HCT116 (cell line): ENCODE measurements around the gene CTTNBP2NL. TPM values are rescaled to one million over a fixed set of nuclear protein-coding genes. Genes with fewer than 3 reads are reported as not detected.

ENCODE experiments used
- ATAC-seq: fragments of 200-7000 bp; cut with Tn5 transposase; 2 replicates; pipeline ENCODE4 v1.9.1; 2020; ENCODE audit warnings: mild to moderate bottlenecking, moderate library complexity
- BruUV-seq: library from RNA; stranded (reverse); fragments of 400-500 nt; replicated peaks from 2 replicates; lab custom pipeline; 2021; lab: Mats Ljungman, UMichigan
- CTCF ChIA-PET: fragments of 300-600 bp; sonication (Branson Sonifier 250); formaldehyde crosslinking; loops from one replicate; lab custom pipeline; 2021; ENCODE audit warnings: antibody characterized with exemption; lab: Charles Lee
- POLR2A ChIA-PET: fragments of 300-600, 350-600 bp; sonication (Branson Sonifier 250); formaldehyde crosslinking; loops from one replicate; lab custom pipeline; 2021; ENCODE audit warnings: antibody characterized with exemption; lab: Charles Lee
- RAD21 ChIA-PET, 2 experiments: fragments of 300-600 bp; sonication (Branson Sonifier 250); formaldehyde crosslinking; loops; one replicate each; lab custom pipeline; 2023; ENCODE audit warnings: low total read pairs in 2 of 2; ENCODE audit not compliant: uncharacterized antibody in 2 of 2, unreplicated experiment in 2 of 2, low non-redundant PET in 1 of 2; lab: Charles Lee
- DNase-seq: peaks from one replicate; pipeline ENCODE4 v3.0.0-alpha.2; 2010; ENCODE audit warnings: low read depth, low spot score
- H2AFZ ChIP-seq: fragments of 200-600 bp; shearing (Covaris generic), sonication (generic); 2 replicates; pipeline ENCODE4 v1.6.1; 2017; ENCODE audit warnings: low read depth, mixed run types, mixed read lengths, antibody characterized with exemption, low read length; ENCODE audit not compliant: poor library complexity, severe bottlenecking
- H3K27ac ChIP-seq: 2 replicates; pipeline ENCODE4 v1.5.1; 2012; ENCODE audit warnings: low read depth, low read length
- H3K27me3 ChIP-seq: fragments of 200-600 bp; sonication (generic); 2 replicates; pipeline ENCODE4 v1.6.1; 2016; ENCODE audit warnings: mixed run types, low read length, mixed read lengths; ENCODE audit not compliant: insufficient read depth
- H3K36me3 ChIP-seq, 2 experiments: fragments of 200-500 bp in 1 of 2; fragments of 200-600 bp in 1 of 2; sonication (Bioruptor generic) in 1 of 2; sonication (generic) in 1 of 2; 2 replicates each; pipeline versions ENCODE4 v1.5.1 to v1.6.1; 2014 to 2016; ENCODE audit warnings: low read length in 2 of 2, inconsistent platforms in 1 of 2, mixed read lengths in 1 of 2, mixed run types in 1 of 2; ENCODE audit not compliant: insufficient read depth in 2 of 2, control insufficient read depth in 1 of 2
- H3K4me1 ChIP-seq, 2 experiments: fragments of 200-600 bp in 1 of 2; sonication (generic) in 1 of 2; 2 replicates each; pipeline versions ENCODE4 v1.5.1 to v1.6.1; 2012 to 2017; ENCODE audit warnings: low read length in 2 of 2, inconsistent platforms in 1 of 2, mild to moderate bottlenecking in 1 of 2, mixed read lengths in 1 of 2, mixed run types in 1 of 2, moderate library complexity in 1 of 2; ENCODE audit not compliant: insufficient read depth in 2 of 2, control insufficient read depth in 1 of 2
- H3K4me2 ChIP-seq: fragments of 200-600 bp; sonication (generic); 2 replicates; pipeline ENCODE4 v1.6.1; 2017; ENCODE audit warnings: mixed run types, low read length, mixed read lengths
- H3K4me3 ChIP-seq, 2 experiments: fragments of 200-600 bp in 1 of 2; sonication (generic) in 1 of 2; replicated peaks in 1 of 2; 2 replicates each; pipeline ENCODE4 v1.5.1; 2011 to 2016; ENCODE audit warnings: low read length in 2 of 2, control low read depth in 1 of 2, low read depth in 1 of 2, mild to moderate bottlenecking in 1 of 2, mixed read lengths in 1 of 2, mixed run types in 1 of 2
- H3K79me2 ChIP-seq: fragments of 200-600 bp; sonication (generic); 2 replicates; pipeline ENCODE4 v1.6.1; 2017; ENCODE audit warnings: mild to moderate bottlenecking, mixed run types, low read length, moderate library complexity, mixed read lengths; ENCODE audit not compliant: insufficient read depth
- H3K9ac ChIP-seq: fragments of 200-600 bp; sonication (generic); 2 replicates; pipeline ENCODE4 v1.6.1; 2016; ENCODE audit warnings: low read length, mixed read lengths
- H3K9me2 ChIP-seq: fragments of 200-600 bp; sonication (generic), shearing (Covaris generic); 2 replicates; pipeline ENCODE4 v1.6.1; 2017; ENCODE audit warnings: mixed run types, mild to moderate bottlenecking, moderate library complexity; ENCODE audit not compliant: insufficient read depth
- H3K9me3 ChIP-seq, 2 experiments: fragments of 200-500 bp in 1 of 2; fragments of 200-600 bp in 1 of 2; sonication (Bioruptor generic) in 1 of 2; sonication (generic) in 1 of 2; 2 replicates each; pipeline ENCODE4 v1.6.1; 2014 to 2017; ENCODE audit warnings: low read length in 2 of 2, mixed read lengths in 2 of 2, inconsistent platforms in 1 of 2, low read depth in 1 of 2, mild to moderate bottlenecking in 1 of 2, mixed run types in 1 of 2, moderate library complexity in 1 of 2; ENCODE audit not compliant: control insufficient read depth in 1 of 2, insufficient read depth in 1 of 2
- H4K20me1 ChIP-seq: fragments of 200-600 bp; sonication (generic), shearing (Covaris generic); 2 replicates; pipeline ENCODE4 v1.6.1; 2017; ENCODE audit warnings: mixed run types, mild to moderate bottlenecking, moderate library complexity; ENCODE audit not compliant: insufficient read depth
- CEBPB ChIP-seq: IDR thresholded peaks from 2 replicates; pipeline ENCODE4 v1.6.1; 2012; ENCODE audit warnings: low read depth
- ELF1 ChIP-seq: IDR thresholded peaks from 2 replicates; pipeline ENCODE4 v1.6.1; 2012; ENCODE audit warnings: low read depth, borderline replicate concordance
- EZH2phosphoT487 ChIP-seq: fragments of 200-600 bp; IDR thresholded peaks from 2 replicates; pipeline ENCODE4 v1.6.1; 2018; ENCODE audit warnings: antibody characterized with exemption, borderline replicate concordance
- SIN3A ChIP-seq: IDR thresholded peaks from 2 replicates; pipeline ENCODE4 v1.6.1; 2012; ENCODE audit warnings: low read depth
- SRF ChIP-seq: IDR thresholded peaks from 2 replicates; pipeline ENCODE4 v1.6.1; 2012; ENCODE audit warnings: low read depth
- TCF7L2 ChIP-seq: IDR thresholded peaks from 2 replicates; pipeline ENCODE4 v1.7.0; 2011; ENCODE audit warnings: borderline replicate concordance, inconsistent platforms; ENCODE audit not compliant: insufficient read depth, insufficient read length; ENCODE audit errors: extremely low read depth
- intact Hi-C: fragments of 100-400 bp; cut with micrococcal nuclease; formaldehyde crosslinking; loops from 2 replicates; pipeline ENCODE4 v1.10.0; 2022
- total RNA-seq: library from RNA; stranded (reverse); gene quantifications from one replicate; pipeline ENCODE4 v1.2.1, GENCODE V29; 2021; ENCODE audit not compliant: unreplicated experiment
- TF ChIP-seq, protein P1 (sequence below): IDR thresholded peaks from 2 replicates; pipeline ENCODE4 v1.6.1; 2012

The CTTNBP2NL gene
- total RNA-seq, 1 experiment from 2014 or later: 18.0 TPM

DNA sequence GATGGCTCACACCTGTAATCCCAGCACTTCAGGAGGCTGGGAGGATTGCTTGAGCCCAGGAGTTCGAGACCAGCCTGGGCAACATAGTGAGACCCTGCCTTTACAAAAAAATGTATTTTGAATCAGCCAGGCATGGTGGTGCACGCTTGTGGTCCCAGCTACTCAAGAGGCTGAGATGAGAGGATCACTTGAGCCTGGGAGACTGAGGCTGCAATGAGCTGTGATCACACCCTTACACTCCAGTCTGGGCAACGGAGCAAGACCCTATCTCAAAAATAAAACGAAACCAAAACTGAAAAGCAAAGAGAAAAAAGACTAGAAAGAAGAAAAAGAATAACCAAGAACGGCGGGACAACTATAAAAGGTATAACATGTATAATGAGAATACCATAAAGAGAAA lies 97.3 kb downstream of the CTTNBP2NL start:
- Histone ChIP-seq H3K9ac (no peak overlapping the region), H3K4me1 (no peaks in the 10 kb centered on the region), H3K4me2 (no peak overlapping the region), H3K36me3 (no peaks in the 10 kb centered on the region), H4K20me1 (no peaks in the 10 kb centered on the region), H2AFZ (no peak overlapping the region), H3K9me2 (no peaks in the 10 kb centered on the region)
- POLR2A ChIA-PET: interaction anchor here (0.7 kb wide), 1 partner anchor 27 kb away, joined by 3 read pairs; no protein-coding TSS in a partner anchor
- BruUV-seq: no TSS peak
- no peak for TF ChIP-seq CEBPB
- TF ChIP-seq EZH2phosphoT487: no peak
- TF ChIP-seq, protein P1, sequence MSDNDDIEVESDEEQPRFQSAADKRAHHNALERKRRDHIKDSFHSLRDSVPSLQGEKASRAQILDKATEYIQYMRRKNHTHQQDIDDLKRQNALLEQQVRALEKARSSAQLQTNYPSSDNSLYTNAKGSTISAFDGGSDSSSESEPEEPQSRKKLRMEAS: no peak
- TF ChIP-seq, all 23 proteins: peak for 0
- intact Hi-C loops: no loop called here
- H3K27ac ChIP-seq: no peak overlapping the region
- no peak overlapping the region for H3K4me3 ChIP-seq
- RAD21 ChIA-PET: no interaction called here
- ATAC-seq (no peak), DNase-seq (no peak)
- H3K79me2 ChIP-seq: no peaks in the 10 kb centered on the region
- no peaks in the 10 kb centered on the region for H3K9me3 ChIP-seq
- CTCF ChIA-PET: no interaction called here
- H3K27me3 ChIP-seq: no peaks in the 10 kb centered on the region

DNA sequence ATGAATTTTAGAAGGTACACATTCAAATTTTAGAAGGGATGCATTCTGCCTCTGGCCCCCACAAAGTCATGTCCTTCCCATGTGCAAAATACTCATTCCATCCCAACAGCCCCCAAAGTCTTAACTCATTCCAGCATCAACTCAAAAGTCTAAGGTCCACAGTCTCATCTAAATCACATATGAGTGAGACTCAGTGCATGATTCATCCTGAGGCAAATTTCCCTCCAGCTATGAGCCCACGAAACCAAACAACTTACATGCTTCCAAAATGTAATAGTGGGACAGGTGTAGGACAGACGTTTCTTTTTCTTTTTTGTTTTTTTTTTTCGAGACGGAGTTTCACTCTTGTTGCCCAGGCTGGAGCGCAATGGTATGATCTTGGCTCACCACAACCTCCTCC lies 100.3 kb downstream of the CTTNBP2NL start:
- Histone ChIP-seq H3K9ac (no peak overlapping the region), H3K36me3 (no peaks in the 10 kb centered on the region), H3K9me2 (no peaks in the 10 kb centered on the region), H4K20me1 (no peaks in the 10 kb centered on the region), H2AFZ (no peak overlapping the region), H3K4me3 (no peak overlapping the region), H3K4me2 (no peak overlapping the region), H3K9me3 (no peaks in the 10 kb centered on the region), H3K27me3 (no peaks in the 10 kb centered on the region), H3K27ac (no peak overlapping the region), H3K4me1 (peaks cover 0 to 2% of the 10 kb centered on the region in 2 experiments; a peak in 1 of 4 replicates), H3K79me2 (no peaks in the 10 kb centered on the region)
- RAD21 ChIA-PET: no interaction called here
- POLR2A ChIA-PET: no interaction called here
- ATAC-seq (no peak), DNase-seq (no peak)
- no TSS peak for BruUV-seq
- CTCF ChIA-PET: no interaction called here
- intact Hi-C loops: no loop called here
- TF ChIP-seq SRF (no peak), TCF7L2 (no peak), SIN3A (no peak), ELF1 (no peak)
- TF ChIP-seq, protein P1: no peak
